Measurements from ENCODE around the gene ERBB2.
"Not testable (repeated sequence)": the region's sequence is repeated elsewhere in the genome, so short reads cannot be mapped to it uniquely, and the experiment has no call there.

Gene ERBB2

DNA sequence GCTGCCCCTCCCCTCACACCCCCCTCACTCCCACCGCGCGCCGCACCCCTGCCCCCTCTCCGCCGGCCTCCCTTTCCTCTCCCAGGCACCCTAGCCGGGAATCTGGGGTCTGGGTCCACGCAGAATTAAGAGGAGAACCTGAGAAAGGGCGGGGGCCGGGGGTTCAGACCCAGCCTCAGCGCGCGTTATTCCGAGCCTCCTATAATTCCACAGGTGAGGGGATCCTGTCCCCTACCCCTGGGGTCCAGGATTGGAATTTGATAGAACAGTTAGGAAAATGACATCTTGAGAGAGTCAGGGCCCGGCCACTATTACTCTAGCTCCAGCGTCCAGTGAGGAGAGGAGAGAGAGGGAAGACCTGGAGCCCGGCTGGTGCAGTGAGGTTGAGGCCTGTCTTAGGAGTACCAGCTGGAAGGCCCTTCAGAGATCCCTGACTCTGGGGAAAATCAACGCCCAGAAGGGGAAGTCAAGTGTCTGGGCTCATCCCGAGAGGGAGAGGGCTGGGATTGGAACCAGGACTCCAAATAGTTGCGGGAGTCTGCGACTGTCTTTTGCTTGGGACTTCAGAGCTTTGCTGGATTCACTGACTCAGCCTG lies 55.2 kb downstream of the ERBB2 start:
- H3K4me1 ChIP-seq (ENCODE audit: control insufficient read depth, insufficient read depth, low read length) = peaks cover 13% of the 10 kb centered on the region
- no peaks in the 10 kb centered on the region for H3K9me3 ChIP-seq (ENCODE audit: control insufficient read depth, low read length)
- 28 to 30% methylated on average over 21 of the region's 21 CpGs for WGBS, 2 experiments
- H3K36me3 ChIP-seq (ENCODE audit: control insufficient read depth, insufficient read depth, low read length) = no peaks in the 10 kb centered on the region
- no peak overlapping the region for H3K27ac ChIP-seq (ENCODE audit: insufficient read depth, low read depth, low read length, poor library complexity, severe bottlenecking)
- peaks cover 29% of the 10 kb centered on the region for H3K27me3 ChIP-seq (ENCODE audit: control insufficient read depth, insufficient read depth, low read length, poor library complexity, severe bottlenecking)
- peak overlapping the region; percentile 53 for H3K4me3 ChIP-seq (ENCODE audit: insufficient read depth, low read depth, low read length)

DNA sequence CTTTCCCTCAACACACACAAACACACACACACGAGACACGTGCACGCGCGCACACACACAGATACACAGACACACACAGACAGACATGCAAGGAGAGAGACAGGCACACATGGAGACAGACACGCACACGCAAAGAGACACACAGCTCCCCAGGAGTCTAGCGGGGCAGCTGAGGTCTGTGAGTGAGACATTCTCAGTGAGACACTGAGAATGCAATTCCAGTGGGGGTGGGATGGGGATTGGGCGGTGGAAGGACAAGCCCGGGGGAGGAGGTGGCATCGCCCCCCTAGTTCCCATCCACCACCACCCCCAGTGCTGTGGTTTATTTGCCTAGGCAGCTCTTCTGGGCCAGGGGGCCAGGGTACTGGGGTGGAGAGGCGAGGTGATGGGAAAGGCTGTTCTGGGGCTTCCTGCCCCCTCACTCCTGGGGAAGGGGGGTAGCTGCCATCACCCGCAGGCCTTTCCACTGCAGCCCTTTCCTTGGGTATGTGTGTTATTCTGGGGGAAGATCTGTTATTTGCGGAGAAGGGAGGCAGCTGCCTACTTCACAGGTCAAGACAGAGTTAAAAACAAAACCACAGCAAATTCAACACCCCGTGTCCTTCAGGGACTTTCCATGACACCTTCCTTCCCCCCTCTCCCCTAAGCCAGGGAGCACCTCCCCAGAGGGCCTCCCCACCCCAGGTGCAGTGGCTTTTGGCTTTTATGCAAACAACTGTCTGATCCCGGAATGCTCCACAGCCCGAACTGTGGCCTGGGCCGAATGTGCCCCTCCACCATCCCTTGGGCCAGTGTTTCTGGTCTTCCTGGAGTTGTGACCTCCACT lies 55.9 kb downstream of the ERBB2 start:
- H3K27me3 ChIP-seq (ENCODE audit: control insufficient read depth, insufficient read depth, low read length, poor library complexity, severe bottlenecking) = peaks cover 29% of the 10 kb centered on the region
- WGBS, 2 experiments = 71 to 72% methylated on average over 15 to 18 of the region's 18 CpGs

DNA sequence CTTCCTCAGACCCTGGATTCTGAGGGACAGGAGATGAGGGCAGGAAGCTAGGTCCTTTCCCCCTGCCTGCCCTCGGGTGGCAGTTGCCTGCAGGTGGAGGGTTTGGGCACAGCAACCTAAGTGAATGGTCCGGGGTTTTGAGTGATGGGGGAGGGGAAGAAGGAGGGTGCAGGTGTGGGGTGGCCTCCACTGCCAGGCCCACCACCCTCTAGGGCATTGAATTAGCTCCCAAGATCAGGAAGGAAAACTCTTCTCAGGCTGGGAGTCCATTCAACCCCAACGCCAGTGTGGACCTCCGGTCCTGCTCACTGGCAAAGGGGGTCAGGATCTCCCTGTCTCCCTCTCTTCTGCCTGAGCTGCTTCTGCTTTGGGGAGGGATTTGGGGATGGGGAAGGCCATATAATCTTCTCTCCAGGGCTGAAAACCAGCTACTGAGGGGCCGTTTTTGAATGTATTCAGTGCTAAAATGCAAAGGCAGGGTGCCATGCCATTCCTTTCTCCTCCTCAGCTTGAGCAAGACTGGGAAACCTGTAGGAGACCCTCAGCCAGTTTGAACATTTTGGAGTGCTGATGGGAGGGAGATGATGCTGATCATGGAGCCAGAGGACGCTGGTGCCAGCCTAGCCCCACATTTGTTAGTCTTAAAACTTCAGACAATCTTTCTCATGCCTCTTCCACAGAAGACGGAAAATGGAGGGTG lies 56.7 kb downstream of the ERBB2 start:
- H3K4me3 ChIP-seq (ENCODE audit: insufficient read depth, low read depth, low read length) = no peak overlapping the region
- H3K9me3 ChIP-seq (ENCODE audit: control insufficient read depth, low read length) = no peaks in the 10 kb centered on the region
- H3K4me1 ChIP-seq (ENCODE audit: control insufficient read depth, insufficient read depth, low read length) = peaks cover 13% of the 10 kb centered on the region
- H3K36me3 ChIP-seq (ENCODE audit: control insufficient read depth, insufficient read depth, low read length) = no peaks in the 10 kb centered on the region
- H3K27ac ChIP-seq (ENCODE audit: insufficient read depth, low read depth, low read length, poor library complexity, severe bottlenecking) = no peak overlapping the region
- peaks cover 29% of the 10 kb centered on the region for H3K27me3 ChIP-seq (ENCODE audit: control insufficient read depth, insufficient read depth, low read length, poor library complexity, severe bottlenecking)
- 63 to 66% methylated on average over 7 of the region's 7 CpGs for WGBS, 2 experiments

More for the DNA sequence above, 55.9 kb downstream of the ERBB2 start:
- H3K9me3 ChIP-seq (ENCODE audit: control insufficient read depth, low read length) = no peaks in the 10 kb centered on the region
- no peak overlapping the region for H3K4me3 ChIP-seq (ENCODE audit: insufficient read depth, low read depth, low read length)
- H3K4me1 ChIP-seq (ENCODE audit: control insufficient read depth, insufficient read depth, low read length) = peaks cover 13% of the 10 kb centered on the region
- H3K27ac ChIP-seq (ENCODE audit: insufficient read depth, low read depth, low read length, poor library complexity, severe bottlenecking) = no peak overlapping the region
- H3K36me3 ChIP-seq (ENCODE audit: control insufficient read depth, insufficient read depth, low read length) = no peaks in the 10 kb centered on the region

DNA sequence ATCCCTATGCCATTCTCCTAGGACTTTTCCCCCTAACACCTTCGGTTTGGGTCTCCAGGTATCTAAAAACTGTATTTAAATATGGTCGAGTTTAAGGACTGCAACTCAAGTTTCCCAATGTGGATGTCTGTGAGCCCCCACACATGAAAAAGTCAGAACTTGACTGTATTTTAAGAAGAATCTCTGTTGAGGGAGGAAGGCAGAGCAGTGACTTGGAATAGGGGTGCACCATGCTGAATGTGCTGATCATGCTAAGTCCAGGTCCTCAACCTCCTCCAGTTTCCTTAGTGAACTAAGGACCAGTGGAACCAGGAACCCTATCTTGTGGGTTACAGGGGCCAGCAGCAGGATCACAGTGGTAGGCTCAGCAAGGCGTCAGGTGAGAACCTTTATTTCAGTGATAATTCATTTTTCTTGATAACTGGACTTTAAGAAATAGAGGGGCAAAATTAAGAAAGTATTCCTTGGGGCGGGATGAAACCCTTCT lies 57.4 kb downstream of the ERBB2 start:
- Histone ChIP-seq H3K27me3 (ENCODE audit: control insufficient read depth, insufficient read depth, low read length, poor library complexity, severe bottlenecking) (peaks cover 29% of the 10 kb centered on the region), H3K36me3 (ENCODE audit: control insufficient read depth, insufficient read depth, low read length) (no peaks in the 10 kb centered on the region), H3K9me3 (ENCODE audit: control insufficient read depth, low read length) (no peaks in the 10 kb centered on the region), H3K4me3 (ENCODE audit: insufficient read depth, low read depth, low read length) (no peak overlapping the region), H3K4me1 (ENCODE audit: control insufficient read depth, insufficient read depth, low read length) (peaks cover 13% of the 10 kb centered on the region), H3K27ac (ENCODE audit: insufficient read depth, low read depth, low read length, poor library complexity, severe bottlenecking) (no peak overlapping the region)
- 92 to 96% methylated on average over 3 to 4 of the region's 4 CpGs for WGBS, 2 experiments

DNA sequence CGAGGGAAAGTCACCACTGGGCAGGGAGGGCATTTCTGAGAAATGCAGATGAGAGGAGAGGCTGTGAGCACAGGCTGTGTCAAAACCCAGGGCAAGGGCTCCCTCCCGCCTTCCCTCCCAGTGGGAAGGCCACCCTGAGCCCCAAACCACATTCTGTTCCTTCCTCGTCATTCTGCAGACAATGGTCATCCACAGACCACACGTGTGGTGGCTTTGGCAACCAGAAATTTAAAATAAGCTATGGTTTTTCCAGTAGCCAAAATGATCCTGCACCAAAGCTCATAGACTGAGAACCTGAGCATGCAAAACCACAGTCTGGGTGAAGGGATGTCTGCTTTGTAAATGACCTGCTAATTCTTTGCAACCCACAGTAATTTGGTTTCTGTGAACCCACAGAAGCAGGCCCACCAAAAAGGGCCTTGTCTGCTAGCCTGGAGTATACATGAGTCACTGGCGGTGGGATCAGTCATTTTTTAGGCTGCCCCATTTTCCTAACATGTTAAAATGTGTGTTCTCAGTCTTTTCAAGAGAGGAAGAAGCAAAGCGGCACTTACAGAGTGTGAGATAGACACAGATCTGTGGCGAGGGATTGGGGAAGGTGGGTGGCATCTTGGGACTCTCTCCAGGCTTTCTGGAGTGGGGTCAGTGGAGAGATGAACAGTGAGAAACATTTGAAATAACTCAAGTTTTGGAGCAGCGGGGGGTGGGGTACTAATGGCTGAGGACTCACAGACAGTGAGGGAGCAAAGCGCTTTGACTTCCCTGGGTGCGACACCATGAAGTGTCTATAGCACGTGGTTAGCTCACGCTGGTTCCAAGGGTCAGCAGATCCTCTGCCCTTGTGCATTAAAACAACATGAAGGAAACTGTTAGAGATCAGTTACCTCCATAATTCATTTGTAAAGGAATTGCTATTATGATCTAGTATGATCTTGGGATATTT lies 58.3 kb downstream of the ERBB2 start:
- Histone ChIP-seq H3K4me3 (ENCODE audit: insufficient read depth, low read depth, low read length) (no peak overlapping the region), H3K27ac (ENCODE audit: insufficient read depth, low read depth, low read length, poor library complexity, severe bottlenecking) (no peak overlapping the region), H3K4me1 (ENCODE audit: control insufficient read depth, insufficient read depth, low read length) (peaks cover 13% of the 10 kb centered on the region), H3K9me3 (ENCODE audit: control insufficient read depth, low read length) (no peaks in the 10 kb centered on the region), H3K36me3 (ENCODE audit: control insufficient read depth, insufficient read depth, low read length) (no peaks in the 10 kb centered on the region), H3K27me3 (ENCODE audit: control insufficient read depth, insufficient read depth, low read length, poor library complexity, severe bottlenecking) (peaks cover 23% of the 10 kb centered on the region)
- 85 to 86% methylated on average over 12 of the region's 12 CpGs for WGBS, 2 experiments

DNA sequence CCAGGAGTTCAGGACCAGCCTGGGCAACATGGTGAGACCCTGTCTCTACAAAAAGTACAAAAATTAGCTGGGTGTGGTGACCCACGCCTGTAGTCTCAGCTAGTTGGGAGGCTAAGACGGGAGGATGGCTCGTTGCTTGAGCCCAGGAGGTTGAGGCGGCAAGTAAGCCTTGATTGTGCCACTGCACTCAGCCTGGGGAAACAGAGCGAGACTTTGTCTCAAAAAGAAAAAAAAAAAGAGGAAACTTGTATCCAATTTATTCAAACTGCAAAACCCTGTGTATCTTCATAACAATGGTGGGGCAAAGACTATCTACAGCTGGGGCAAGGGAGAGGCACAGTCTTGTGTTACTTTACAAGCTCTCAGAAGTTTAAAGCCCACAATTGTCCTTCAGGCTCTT lies 59.3 kb downstream of the ERBB2 start:
- peaks cover 15% of the 10 kb centered on the region for H3K27me3 ChIP-seq (ENCODE audit: control insufficient read depth, insufficient read depth, low read length, poor library complexity, severe bottlenecking)
- 85 to 93% methylated on average over 5 of the region's 5 CpGs for WGBS, 2 experiments

DNA sequence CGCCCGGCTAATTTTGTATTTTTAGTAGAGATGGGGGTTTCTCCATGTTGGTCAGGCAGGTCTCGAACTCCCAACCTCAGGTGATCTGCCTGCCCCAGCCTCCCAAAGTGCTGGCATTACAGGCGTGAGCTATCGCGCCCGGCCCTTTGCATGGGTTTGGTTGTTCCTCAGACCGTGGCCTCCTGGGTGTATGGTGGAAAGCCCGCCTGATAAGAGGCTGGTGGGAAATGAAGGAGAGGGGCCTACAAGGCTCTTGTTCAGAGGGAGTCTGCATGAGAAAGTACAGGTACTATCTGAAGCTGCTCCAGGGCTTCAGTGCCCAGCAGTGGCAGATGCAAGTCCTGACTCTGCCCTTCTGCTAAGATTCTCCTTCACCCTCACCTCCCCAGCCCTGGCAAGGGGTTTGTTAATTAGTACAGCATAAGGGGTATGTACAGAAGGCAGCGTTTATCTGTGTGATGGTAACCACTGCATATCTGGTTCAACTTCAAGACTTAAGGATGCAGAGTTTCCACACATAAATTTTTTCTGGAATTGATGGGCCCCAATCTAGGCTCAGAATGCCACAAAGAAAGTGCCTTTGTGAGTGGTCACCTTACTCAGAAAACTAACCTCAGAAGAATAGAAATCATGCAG lies 62.1 kb downstream of the ERBB2 start:
- 93 to 95% methylated on average over 10 of the region's 10 CpGs for WGBS, 2 experiments
- Histone ChIP-seq H3K4me1 (ENCODE audit: control insufficient read depth, insufficient read depth, low read length) (no peaks in the 10 kb centered on the region), H3K36me3 (ENCODE audit: control insufficient read depth, insufficient read depth, low read length) (no peaks in the 10 kb centered on the region), H3K9me3 (ENCODE audit: control insufficient read depth, low read length) (no peaks in the 10 kb centered on the region), H3K27me3 (ENCODE audit: control insufficient read depth, insufficient read depth, low read length, poor library complexity, severe bottlenecking) (no peaks in the 10 kb centered on the region), H3K4me3 (ENCODE audit: insufficient read depth, low read depth, low read length) (no peak overlapping the region), H3K27ac (ENCODE audit: insufficient read depth, low read depth, low read length, poor library complexity, severe bottlenecking) (no peak overlapping the region)

More for the DNA sequence above, 59.3 kb downstream of the ERBB2 start:
- H3K27ac ChIP-seq (ENCODE audit: insufficient read depth, low read depth, low read length, poor library complexity, severe bottlenecking) = no peak overlapping the region
- H3K4me1 ChIP-seq (ENCODE audit: control insufficient read depth, insufficient read depth, low read length) = peaks cover 13% of the 10 kb centered on the region
- H3K36me3 ChIP-seq (ENCODE audit: control insufficient read depth, insufficient read depth, low read length) = no peaks in the 10 kb centered on the region
- no peaks in the 10 kb centered on the region for H3K9me3 ChIP-seq (ENCODE audit: control insufficient read depth, low read length)
- no peak overlapping the region for H3K4me3 ChIP-seq (ENCODE audit: insufficient read depth, low read depth, low read length)

DNA sequence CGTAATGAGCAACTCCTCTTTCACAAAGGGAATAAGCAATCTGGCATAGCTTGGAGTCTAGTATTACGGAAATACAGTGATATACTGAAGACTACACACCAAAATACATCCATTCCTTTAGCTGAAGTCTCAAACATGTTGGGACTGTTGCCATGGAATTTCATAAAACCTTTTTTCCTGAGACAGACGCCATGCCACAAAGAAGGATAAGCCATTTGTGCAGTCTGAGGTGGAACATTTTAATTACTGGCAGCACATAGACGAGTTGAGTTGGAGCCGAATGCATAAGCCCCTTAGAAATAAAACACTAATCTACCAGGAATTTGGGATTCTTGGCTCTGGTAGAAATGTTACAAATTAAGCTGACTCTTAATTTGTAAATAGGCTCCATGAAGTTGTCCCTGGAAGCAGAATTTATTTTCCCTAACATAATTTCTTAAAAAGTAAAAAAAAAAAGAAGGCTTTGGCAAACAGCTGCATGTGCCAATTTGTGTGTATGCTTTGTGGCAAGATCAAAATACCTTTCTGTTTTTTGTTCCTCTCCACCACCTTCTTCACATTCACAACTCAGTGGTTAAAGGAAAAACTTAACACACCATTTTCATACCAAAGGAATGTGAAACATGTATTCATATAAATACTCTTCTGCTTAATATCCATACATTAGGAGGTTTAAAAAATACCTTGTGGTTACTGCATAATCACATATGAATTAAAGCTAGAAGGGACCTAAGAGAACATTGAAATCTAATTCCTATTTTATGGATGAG lies 63.4 kb downstream of the ERBB2 start:
- H3K27ac ChIP-seq (ENCODE audit: insufficient read depth, low read depth, low read length, poor library complexity, severe bottlenecking) = no peak overlapping the region
- H3K4me3 ChIP-seq (ENCODE audit: insufficient read depth, low read depth, low read length) = no peak overlapping the region
- 87 to 94% methylated on average over 5 of the region's 5 CpGs for WGBS, 2 experiments
- no peaks in the 10 kb centered on the region for H3K9me3 ChIP-seq (ENCODE audit: control insufficient read depth, low read length)
- H3K27me3 ChIP-seq (ENCODE audit: control insufficient read depth, insufficient read depth, low read length, poor library complexity, severe bottlenecking) = no peaks in the 10 kb centered on the region
- H3K4me1 ChIP-seq (ENCODE audit: control insufficient read depth, insufficient read depth, low read length) = no peaks in the 10 kb centered on the region
- H3K36me3 ChIP-seq (ENCODE audit: control insufficient read depth, insufficient read depth, low read length) = no peaks in the 10 kb centered on the region

DNA sequence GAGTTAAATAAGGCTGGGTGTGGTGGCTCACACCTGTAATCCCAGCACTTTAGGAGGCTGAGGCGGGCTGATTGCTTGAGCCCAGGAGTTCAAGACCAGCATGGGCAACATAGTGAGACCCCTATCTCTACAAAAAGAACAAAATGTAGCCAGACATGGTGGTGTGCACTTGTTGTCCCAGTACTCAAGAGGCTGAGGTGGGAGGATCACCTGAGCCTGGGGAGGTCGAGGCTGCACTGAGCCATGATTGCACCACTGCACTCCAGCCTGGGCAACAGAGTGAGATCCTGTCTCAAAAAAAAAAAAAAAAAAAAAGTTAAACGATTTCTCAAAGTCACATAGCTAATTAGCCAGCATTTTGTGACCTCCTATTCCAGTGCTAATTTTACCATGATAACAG lies 64.3 kb downstream of the ERBB2 start:
- WGBS, 2 experiments = 84 to 92% methylated on average over 2 to 3 of the region's 3 CpGs
- not testable (repeated sequence) for H3K27me3 ChIP-seq (ENCODE audit: control insufficient read depth, insufficient read depth, low read length, poor library complexity, severe bottlenecking); H3K4me1 ChIP-seq (ENCODE audit: control insufficient read depth, insufficient read depth, low read length); H3K9me3 ChIP-seq (ENCODE audit: control insufficient read depth, low read length); H3K36me3 ChIP-seq (ENCODE audit: control insufficient read depth, insufficient read depth, low read length); H3K27ac ChIP-seq (ENCODE audit: insufficient read depth, low read depth, low read length, poor library complexity, severe bottlenecking); H3K4me3 ChIP-seq (ENCODE audit: insufficient read depth, low read depth, low read length)
